GM19438 (cell line): ENCODE measurements around the gene FABP2.
"Not testable (repeated sequence)": the region's sequence is repeated elsewhere in the genome, so short reads cannot be mapped to it uniquely, and the experiment has no call there.

ENCODE experiments used
- ATAC-seq: cut with Tn5 transposase; IDR thresholded peaks from one replicate; pipeline ENCODE4 v1.9.1; 2021; ENCODE audit warnings: low read depth; ENCODE audit not compliant: unreplicated experiment

Gene FABP2

GRCh38 chr4:119314356-119314755 is 7.6 kb downstream of the FABP2 start:
- no peak for ATAC-seq

GRCh38 chr4:119313237-119313636 is 8.7 kb downstream of the FABP2 start:
- ATAC-seq, result no peak

- no peak for ATAC-seq
Observed at GRCh38 chr4:119310826-119311225, 11.1 kb downstream of the FABP2 start.

- no peak for ATAC-seq
Observed at GRCh38 chr4:119307606-119308005, 14.3 kb downstream of the FABP2 start.

GRCh38 chr4:119304431-119304830 is 17.5 kb downstream of the FABP2 start:
- no peak for ATAC-seq

- ATAC-seq, result no peak
Observed at GRCh38 chr4:119303587-119304305, 18.2 kb downstream of the FABP2 start.

- ATAC-seq, result no peak
Observed at GRCh38 chr4:119302073-119302832, 19.7 kb downstream of the FABP2 start.

- peak; percentile 96 for ATAC-seq
Observed at GRCh38 chr4:119300101-119300978, 21.6 kb downstream of the FABP2 start.

- peak; percentile 51 for ATAC-seq
Observed at GRCh38 chr4:119299741-119300100, 22.2 kb downstream of the FABP2 start.

- no peak for ATAC-seq
Observed at GRCh38 chr4:119299260-119299671, 22.7 kb downstream of the FABP2 start.

GRCh38 chr4:119297795-119298194 is 24.1 kb downstream of the FABP2 start:
- ATAC-seq, result no peak

- ATAC-seq, result no peak
Observed at GRCh38 chr4:119296356-119296755, 25.6 kb downstream of the FABP2 start.

- no peak for ATAC-seq
Observed at GRCh38 chr4:119290598-119290997, 31.3 kb downstream of the FABP2 start.

- ATAC-seq, result no peak
Observed at GRCh38 chr4:119289313-119289712, 32.6 kb downstream of the FABP2 start.

- ATAC-seq, result no peak
Observed at GRCh38 chr4:119286377-119287002, 35.4 kb downstream of the FABP2 start.

- no peak for ATAC-seq
Observed at GRCh38 chr4:119284876-119285780, 36.8 kb downstream of the FABP2 start.

- no peak for ATAC-seq
Observed at GRCh38 chr4:119281393-119281792, 40.5 kb downstream of the FABP2 start.

- ATAC-seq, result not testable (repeated sequence)
Observed at GRCh38 chr4:119279945-119280344, 42.0 kb downstream of the FABP2 start.

GRCh38 chr4:119279541-119279940 is 42.4 kb downstream of the FABP2 start:
- ATAC-seq, result not testable (repeated sequence)
